ENCODE results near the gene AHCY.

DNA sequence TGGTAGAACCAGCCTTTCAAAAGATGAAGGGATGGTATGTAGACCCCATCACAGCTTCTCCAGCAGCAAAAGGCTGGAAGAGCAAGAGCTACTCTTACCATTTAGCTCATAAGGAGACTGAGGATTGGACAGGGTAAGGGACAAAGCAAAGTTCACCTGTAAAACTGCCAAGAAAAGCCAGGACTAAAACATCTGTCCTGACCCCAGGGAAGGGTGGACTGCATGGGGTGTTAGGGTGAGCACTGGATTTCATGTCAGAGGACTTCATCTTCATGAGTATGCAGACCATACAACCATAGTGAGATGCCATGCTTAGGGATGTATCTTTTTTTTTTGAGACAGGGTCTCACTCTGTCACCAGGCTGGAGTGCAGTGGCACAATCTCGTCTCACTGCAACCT lies 19.3 kb downstream of the AHCY start:
- TF ChIP-seq POLR2A (IDR thresholded peaks at IDR 0.05; ENCODE audit: low read depth, low read length) (no peak), POLR2AphosphoS5 (IDR thresholded peaks at IDR 0.05; ENCODE audit: low read depth, low read length) (no peak), TAF1 (IDR thresholded peaks at IDR 0.05; ENCODE audit: borderline replicate concordance, low read depth, low read length) (no peak)

All from GM12892 (cell line).